ENCODE measurements around the gene PIGN.
A peak's percentile ranks its signal among the peaks of the same experiment; 100 is the strongest.

The PIGN gene

DNA sequence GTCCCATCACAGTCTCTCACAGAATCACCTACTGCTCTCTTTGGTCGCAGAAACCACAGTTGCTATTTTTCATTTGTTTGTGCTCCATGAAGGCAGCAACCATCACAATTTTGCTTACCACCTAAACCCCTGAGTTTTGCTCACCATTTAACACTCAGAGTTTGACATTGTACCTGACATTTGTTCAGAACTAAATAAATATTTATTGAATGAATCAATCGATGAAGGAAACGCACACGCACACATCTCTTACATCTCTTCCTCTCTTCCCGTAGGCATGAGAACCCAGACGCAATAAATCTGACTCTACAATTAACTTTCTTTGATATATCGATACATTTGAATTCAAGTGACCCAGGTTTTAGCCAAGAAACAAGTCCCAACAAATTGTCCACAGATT is 188.5 kb downstream of the PIGN start:
- TF ChIP-seq, protein P1, sequence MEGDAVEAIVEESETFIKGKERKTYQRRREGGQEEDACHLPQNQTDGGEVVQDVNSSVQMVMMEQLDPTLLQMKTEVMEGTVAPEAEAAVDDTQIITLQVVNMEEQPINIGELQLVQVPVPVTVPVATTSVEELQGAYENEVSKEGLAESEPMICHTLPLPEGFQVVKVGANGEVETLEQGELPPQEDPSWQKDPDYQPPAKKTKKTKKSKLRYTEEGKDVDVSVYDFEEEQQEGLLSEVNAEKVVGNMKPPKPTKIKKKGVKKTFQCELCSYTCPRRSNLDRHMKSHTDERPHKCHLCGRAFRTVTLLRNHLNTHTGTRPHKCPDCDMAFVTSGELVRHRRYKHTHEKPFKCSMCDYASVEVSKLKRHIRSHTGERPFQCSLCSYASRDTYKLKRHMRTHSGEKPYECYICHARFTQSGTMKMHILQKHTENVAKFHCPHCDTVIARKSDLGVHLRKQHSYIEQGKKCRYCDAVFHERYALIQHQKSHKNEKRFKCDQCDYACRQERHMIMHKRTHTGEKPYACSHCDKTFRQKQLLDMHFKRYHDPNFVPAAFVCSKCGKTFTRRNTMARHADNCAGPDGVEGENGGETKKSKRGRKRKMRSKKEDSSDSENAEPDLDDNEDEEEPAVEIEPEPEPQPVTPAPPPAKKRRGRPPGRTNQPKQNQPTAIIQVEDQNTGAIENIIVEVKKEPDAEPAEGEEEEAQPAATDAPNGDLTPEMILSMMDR (conservative IDR thresholded peaks at IDR 0.05; ENCODE audit: control insufficient read depth, insufficient read depth, low read depth, low read length), result no peak
- H3K4me3 ChIP-seq (ENCODE audit: control insufficient read depth, low read depth, low read length), result no peak overlapping the region
- DNase-seq (ENCODE audit: low read depth), result no peak

DNA sequence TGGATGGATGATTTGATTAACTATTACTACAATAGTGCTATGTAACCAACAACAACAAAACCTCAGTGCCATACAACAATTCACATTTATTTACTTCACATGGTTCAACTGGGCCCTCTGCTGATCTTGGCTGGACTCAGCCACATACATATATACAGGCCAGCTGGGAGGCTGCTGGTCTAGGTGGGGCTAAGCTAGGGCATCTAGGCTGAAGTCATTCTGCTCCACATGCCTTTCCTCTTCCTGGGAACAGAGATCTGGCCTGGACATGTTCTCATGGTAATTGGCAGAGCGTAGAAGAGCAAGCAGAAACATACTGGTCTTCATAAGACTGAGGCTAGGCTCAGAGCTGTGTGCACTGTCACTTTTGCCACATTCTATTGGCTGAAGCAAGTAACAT is 191.2 kb downstream of the PIGN start:
- H3K4me3 ChIP-seq (ENCODE audit: control insufficient read depth, low read depth, low read length), result no peak overlapping the region
- DNase-seq (ENCODE audit: low read depth), result no peak
- TF ChIP-seq, protein P1 (conservative IDR thresholded peaks at IDR 0.05; ENCODE audit: control insufficient read depth, insufficient read depth, low read depth, low read length), result no peak

DNA sequence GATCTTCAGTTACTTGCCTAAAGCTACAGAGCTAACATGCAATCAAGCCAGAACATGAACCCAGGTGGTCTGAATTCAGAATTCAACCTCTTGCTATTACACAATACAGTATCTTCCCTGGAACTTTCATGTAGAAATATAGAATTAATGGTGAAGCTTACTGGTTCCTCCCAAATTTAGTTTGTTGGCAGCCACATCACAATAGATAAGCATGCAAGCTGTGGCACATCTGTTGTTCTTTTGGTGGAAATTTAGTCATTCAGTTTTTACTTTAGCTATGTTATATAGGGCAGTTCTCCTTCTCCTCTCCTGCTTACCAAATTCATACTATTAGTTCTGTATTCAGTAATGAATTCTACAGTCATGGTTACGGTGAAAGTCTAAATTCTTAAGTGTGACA is 193.0 kb downstream of the PIGN start:
- no peak overlapping the region for H3K4me3 ChIP-seq (ENCODE audit: control insufficient read depth, low read depth, low read length)
- TF ChIP-seq, protein P1 (conservative IDR thresholded peaks at IDR 0.05; ENCODE audit: control insufficient read depth, insufficient read depth, low read depth, low read length), result no peak
- peak; percentile 30 for DNase-seq (ENCODE audit: low read depth)

DNA sequence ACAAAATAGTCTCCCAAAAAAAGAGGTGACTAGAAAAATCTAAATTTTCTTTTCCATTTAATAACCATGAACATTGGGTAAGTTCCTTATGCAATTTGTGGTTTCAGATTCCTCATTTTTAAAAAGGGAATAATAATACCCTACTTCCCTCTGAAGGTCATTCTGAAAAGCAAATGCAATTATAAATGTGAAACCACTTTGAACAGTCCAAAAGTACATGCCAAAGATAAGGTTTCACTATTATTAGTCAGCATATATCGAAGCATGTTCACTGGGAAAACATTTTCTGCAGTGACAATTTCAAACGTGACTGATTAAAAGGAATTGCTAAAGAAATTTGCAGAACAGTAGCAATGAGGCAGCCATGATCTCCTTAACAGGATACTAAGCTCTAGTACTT is 193.9 kb downstream of the PIGN start:
- H3K4me3 ChIP-seq (ENCODE audit: control insufficient read depth, low read depth, low read length), result no peak overlapping the region
- DNase-seq (ENCODE audit: low read depth), result peak; percentile 71
- TF ChIP-seq, protein P1 (conservative IDR thresholded peaks at IDR 0.05; ENCODE audit: control insufficient read depth, insufficient read depth, low read depth, low read length), result no peak

DNA sequence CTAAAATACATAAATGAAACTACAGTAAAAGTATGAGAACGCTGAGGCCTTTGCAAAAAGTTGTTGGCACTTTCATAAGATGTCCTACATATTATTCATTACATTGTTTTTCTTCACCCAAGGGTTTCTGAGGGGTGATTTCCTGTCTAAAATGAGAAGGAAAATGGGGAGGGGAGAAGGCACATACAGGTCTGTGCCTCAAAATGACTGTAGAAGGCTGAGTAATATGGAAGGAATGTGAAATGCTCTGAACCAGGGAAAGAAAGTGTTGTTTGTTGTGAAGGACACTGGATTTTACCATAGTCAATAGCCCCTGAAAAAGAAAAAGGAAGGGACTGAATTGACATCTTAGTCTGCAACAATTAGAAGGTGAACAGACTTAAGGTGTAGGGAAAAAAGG is 194.6 kb downstream of the PIGN start:
- TF ChIP-seq, protein P1 (conservative IDR thresholded peaks at IDR 0.05; ENCODE audit: control insufficient read depth, insufficient read depth, low read depth, low read length), result no peak
- DNase-seq (ENCODE audit: low read depth), result peak; percentile 76
- no peak overlapping the region for H3K4me3 ChIP-seq (ENCODE audit: control insufficient read depth, low read depth, low read length)

DNA sequence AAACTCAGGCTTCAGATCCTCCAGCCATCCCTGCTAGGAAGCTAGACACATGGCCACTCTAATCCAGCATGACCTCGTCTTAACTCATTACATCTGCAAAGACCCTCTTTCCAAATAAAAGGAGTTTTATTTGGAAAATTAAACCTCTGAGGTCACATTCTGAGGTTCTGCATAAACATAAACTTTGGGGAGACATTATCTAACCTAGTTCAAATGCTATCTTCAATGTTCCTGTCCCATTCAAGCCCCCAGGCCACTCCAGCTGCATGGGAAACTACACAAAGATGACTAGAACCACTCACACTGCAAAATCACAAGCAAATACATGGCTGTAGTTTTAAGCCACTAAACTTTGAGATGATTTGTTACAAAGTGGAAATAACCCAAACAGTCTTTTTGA is 195.0 kb downstream of the PIGN start:
- no peak for DNase-seq (ENCODE audit: low read depth)
- TF ChIP-seq, protein P1 (conservative IDR thresholded peaks at IDR 0.05; ENCODE audit: control insufficient read depth, insufficient read depth, low read depth, low read length), result no peak
- no peak overlapping the region for H3K4me3 ChIP-seq (ENCODE audit: control insufficient read depth, low read depth, low read length)

DNA sequence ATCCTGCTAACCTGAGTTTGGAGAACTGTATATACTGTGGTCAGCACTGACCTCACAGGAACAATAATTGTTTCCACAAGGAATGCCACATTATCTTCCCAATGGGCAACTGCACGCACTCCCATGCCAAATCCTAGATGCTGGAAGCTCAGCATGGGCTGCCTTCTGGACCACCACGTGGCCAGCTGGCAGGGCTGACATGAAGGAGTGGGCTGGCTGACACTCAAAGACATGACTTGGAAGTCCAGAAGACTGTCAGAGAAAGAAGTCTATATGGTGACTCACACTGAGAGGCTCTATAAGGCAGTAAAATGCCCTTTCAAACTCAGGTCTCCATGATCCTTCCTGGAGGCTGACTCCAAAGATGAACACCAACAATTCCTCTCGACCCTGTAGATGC is 195.7 kb downstream of the PIGN start:
- TF ChIP-seq, protein P1 (conservative IDR thresholded peaks at IDR 0.05; ENCODE audit: control insufficient read depth, insufficient read depth, low read depth, low read length), result no peak
- no peak overlapping the region for H3K4me3 ChIP-seq (ENCODE audit: control insufficient read depth, low read depth, low read length)
- peak; percentile 63 for DNase-seq (ENCODE audit: low read depth)
